GM19463 (cell line): Measurements from ENCODE around the gene CERS6.
"Not testable (repeated sequence)": the region's sequence is repeated elsewhere in the genome, so short reads cannot be mapped to it uniquely, and the experiment has no call there.

Experiments used
- ATAC-seq: cut with Tn5 transposase; IDR thresholded peaks from one replicate; pipeline ENCODE4 v1.9.1; 2021; ENCODE audit warnings: mild to moderate bottlenecking, moderate library complexity; ENCODE audit not compliant: unreplicated experiment

CERS6 gene

GRCh38 chr2:168662651-168663208 lies 206.7 kb downstream of the CERS6 start:
- ATAC-seq, result no peak

GRCh38 chr2:168663993-168664392 lies 207.9 kb downstream of the CERS6 start:
- ATAC-seq, result no peak

- ATAC-seq, result not testable (repeated sequence)
These were observed 208.6 kb downstream of the CERS6 start for GRCh38 chr2:168664715-168665114.

GRCh38 chr2:168666339-168666738 lies 210.3 kb downstream of the CERS6 start:
- no peak for ATAC-seq

GRCh38 chr2:168667156-168667555 lies 211.1 kb downstream of the CERS6 start:
- ATAC-seq, result no peak

GRCh38 chr2:168669151-168669550 lies 213.1 kb downstream of the CERS6 start:
- ATAC-seq, result no peak

- no peak for ATAC-seq
These were observed 214.4 kb downstream of the CERS6 start for GRCh38 chr2:168670478-168670877.

GRCh38 chr2:168671932-168672331 lies 215.9 kb downstream of the CERS6 start:
- ATAC-seq, result no peak

- ATAC-seq, result no peak
These were observed 217.5 kb downstream of the CERS6 start for GRCh38 chr2:168673265-168674189.

GRCh38 chr2:168678153-168678853 lies 222.2 kb downstream of the CERS6 start:
- no peak for ATAC-seq

GRCh38 chr2:168679081-168679480 lies 223.0 kb downstream of the CERS6 start:
- ATAC-seq, result no peak

- no peak for ATAC-seq
These were observed 223.8 kb downstream of the CERS6 start for GRCh38 chr2:168679741-168680310.

- ATAC-seq, result no peak
These were observed 227.9 kb downstream of the CERS6 start for GRCh38 chr2:168683996-168684395.

GRCh38 chr2:168684921-168685599 lies 229.0 kb downstream of the CERS6 start:
- no peak for ATAC-seq

GRCh38 chr2:168685600-168686451 lies 229.8 kb downstream of the CERS6 start:
- no peak for ATAC-seq

- ATAC-seq, result no peak
These were observed 230.6 kb downstream of the CERS6 start for GRCh38 chr2:168686452-168687191.

- ATAC-seq, result no peak
These were observed 231.2 kb downstream of the CERS6 start for GRCh38 chr2:168687314-168687713.

- no peak for ATAC-seq
These were observed 234.4 kb downstream of the CERS6 start for GRCh38 chr2:168690381-168690885.

- no peak for ATAC-seq
These were observed 235.1 kb downstream of the CERS6 start for GRCh38 chr2:168691221-168691620.
